DND-41 (cell line): ENCODE measurements around the gene CDKN2B-AS1.

Experiments
- EZH2 ChIP-seq: IDR thresholded peaks from 3 replicates; pipeline ENCODE4 v1.6.1; 2012; ENCODE audit warnings: borderline replicate concordance, low read depth, mild to moderate bottlenecking, moderate library complexity, low read length, inconsistent platforms; ENCODE audit not compliant: severe bottlenecking
- TF ChIP-seq, protein P1 (sequence below): IDR thresholded peaks from 2 replicates; pipeline ENCODE4 v1.5.1; 2012; ENCODE audit warnings: borderline replicate concordance, low read length, moderate library complexity, mild to moderate bottlenecking; ENCODE audit not compliant: poor library complexity, severe bottlenecking; ENCODE audit errors: extremely low read depth

DNA sequence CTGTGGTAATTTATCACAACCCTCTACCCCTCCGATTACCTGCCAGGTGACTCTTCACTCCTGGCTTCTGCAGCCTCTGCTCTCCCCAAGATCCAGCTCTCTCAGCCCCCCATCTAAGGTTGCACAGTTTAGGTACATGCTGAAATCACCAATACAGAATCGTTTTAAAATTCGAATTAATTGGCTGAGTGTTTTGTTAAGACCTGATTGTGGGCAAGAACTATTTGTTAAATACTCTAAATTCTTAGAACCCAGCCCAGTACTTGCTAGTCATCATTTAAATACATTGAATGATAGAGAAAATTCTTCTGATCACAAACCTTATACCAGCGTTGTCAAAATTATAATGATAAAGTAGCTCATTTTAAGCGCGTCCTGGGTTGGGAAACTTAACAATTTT, 162.0 kb downstream of the CDKN2B-AS1 start:
- TF ChIP-seq, protein P1, sequence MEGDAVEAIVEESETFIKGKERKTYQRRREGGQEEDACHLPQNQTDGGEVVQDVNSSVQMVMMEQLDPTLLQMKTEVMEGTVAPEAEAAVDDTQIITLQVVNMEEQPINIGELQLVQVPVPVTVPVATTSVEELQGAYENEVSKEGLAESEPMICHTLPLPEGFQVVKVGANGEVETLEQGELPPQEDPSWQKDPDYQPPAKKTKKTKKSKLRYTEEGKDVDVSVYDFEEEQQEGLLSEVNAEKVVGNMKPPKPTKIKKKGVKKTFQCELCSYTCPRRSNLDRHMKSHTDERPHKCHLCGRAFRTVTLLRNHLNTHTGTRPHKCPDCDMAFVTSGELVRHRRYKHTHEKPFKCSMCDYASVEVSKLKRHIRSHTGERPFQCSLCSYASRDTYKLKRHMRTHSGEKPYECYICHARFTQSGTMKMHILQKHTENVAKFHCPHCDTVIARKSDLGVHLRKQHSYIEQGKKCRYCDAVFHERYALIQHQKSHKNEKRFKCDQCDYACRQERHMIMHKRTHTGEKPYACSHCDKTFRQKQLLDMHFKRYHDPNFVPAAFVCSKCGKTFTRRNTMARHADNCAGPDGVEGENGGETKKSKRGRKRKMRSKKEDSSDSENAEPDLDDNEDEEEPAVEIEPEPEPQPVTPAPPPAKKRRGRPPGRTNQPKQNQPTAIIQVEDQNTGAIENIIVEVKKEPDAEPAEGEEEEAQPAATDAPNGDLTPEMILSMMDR = no peak
- no peak for TF ChIP-seq EZH2
